Measurements from ENCODE around the gene TMEM125.

TMEM125 gene

DNA sequence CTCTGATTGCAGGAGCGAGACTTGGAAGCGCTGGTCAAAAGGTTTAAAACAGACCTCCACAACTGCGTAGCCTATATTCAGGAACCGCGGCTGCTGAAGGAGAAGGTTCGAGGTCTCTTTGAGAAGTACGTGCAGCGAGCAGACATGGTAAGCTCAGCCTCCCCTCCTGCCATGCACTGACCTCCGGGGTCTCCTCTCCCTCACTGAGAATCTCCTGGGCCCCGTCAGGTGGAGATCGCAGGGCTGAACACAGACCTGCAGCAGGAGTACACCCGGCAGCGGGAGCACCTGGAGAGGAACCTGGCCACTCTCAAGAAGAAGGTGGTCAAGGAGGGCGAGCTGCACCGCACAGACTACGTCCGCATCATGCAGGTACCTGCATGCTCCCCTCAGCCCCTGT is 35.5 kb upstream of the TMEM125 start:
- H3K27me3 ChIP-seq (ENCODE audit: control insufficient read depth in 1 of 2, insufficient read depth in 2 of 2, low read length in 2 of 2): peaks cover 0 to 5% of the 10 kb centered on the region in 2 donors
- no peak overlapping the region for H3K9ac ChIP-seq (ENCODE audit: low read length in 2 of 2)
- H3K4me1 ChIP-seq (ENCODE audit: control insufficient read depth, insufficient read depth, low read length): peaks cover 5% of the 10 kb centered on the region
- H3K27ac ChIP-seq (ENCODE audit: low read length): no peak overlapping the region
- no peaks in the 10 kb centered on the region for H3K36me3 ChIP-seq (ENCODE audit: control insufficient read depth in 2 of 2, insufficient read depth in 2 of 2, low read length in 2 of 2)
- no peak overlapping the region for H3K4me3 ChIP-seq (ENCODE audit: low read length in 2 of 2)
- no peaks in the 10 kb centered on the region for H3K9me3 ChIP-seq (ENCODE audit: control insufficient read depth in 2 of 2, low read length in 2 of 2)

DNA sequence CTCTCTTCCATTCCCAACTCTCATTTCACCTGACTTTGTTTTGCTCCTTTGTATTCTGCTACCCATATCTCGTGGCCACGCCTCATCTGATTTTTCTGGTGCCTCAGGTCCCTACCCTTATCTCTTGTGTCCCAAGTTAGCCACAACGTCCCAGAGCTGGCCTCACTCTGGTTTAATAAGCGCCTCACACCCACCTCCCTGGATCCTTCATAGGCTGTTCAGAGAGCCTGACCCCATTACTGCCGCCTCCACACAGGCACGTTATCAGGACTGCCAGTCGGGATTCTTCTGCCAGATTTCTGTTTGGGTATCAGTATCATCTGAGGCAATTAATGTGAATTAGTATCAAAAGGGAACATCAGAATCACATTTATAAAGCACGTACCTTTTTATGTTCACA is 34.7 kb upstream of the TMEM125 start:
- H3K36me3 ChIP-seq (ENCODE audit: control insufficient read depth in 2 of 2, insufficient read depth in 2 of 2, low read length in 2 of 2): no peaks in the 10 kb centered on the region
- H3K4me3 ChIP-seq (ENCODE audit: low read length in 2 of 2): no peak overlapping the region
- peaks cover 5% of the 10 kb centered on the region for H3K4me1 ChIP-seq (ENCODE audit: control insufficient read depth, insufficient read depth, low read length)
- H3K9ac ChIP-seq (ENCODE audit: low read length in 2 of 2): no peak overlapping the region
- peaks cover 0 to 5% of the 10 kb centered on the region in 2 donors for H3K27me3 ChIP-seq (ENCODE audit: control insufficient read depth in 1 of 2, insufficient read depth in 2 of 2, low read length in 2 of 2)
- no peaks in the 10 kb centered on the region for H3K9me3 ChIP-seq (ENCODE audit: control insufficient read depth in 2 of 2, low read length in 2 of 2)
- H3K27ac ChIP-seq (ENCODE audit: low read length): no peak overlapping the region

DNA sequence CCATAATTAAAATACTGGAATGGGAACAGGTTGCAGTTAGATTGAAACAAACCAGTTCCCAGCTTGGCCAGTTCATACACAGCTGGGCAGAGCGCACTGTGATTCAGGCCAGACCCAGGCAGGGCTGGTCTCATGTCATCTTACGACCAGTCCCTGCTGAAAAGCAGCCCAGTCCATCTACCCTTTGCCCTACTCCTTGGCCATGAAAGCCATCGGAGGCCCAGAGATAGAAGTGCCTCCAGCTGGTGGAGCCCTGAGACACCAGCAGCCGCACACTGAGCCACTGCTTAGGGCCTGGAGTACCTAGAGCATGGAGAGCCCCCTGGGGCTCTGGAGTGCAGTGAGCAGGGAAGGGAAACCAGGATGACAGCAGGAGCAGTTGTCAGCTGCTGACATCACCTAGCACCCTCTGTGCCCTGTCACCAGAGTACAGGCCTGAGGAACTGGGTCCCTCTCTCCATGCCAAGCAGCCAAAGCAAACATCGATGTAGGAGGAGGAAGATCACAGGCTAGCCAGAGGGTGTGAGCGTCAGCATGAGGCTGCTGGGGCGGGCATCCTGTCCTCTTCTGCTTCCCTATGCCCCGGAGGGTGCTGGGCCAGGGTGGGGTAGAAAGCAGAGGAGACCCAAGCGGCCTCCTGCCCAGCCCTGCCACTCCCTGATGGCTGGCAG is 34.2 kb upstream of the TMEM125 start:
- no peaks in the 10 kb centered on the region for H3K36me3 ChIP-seq (ENCODE audit: control insufficient read depth in 2 of 2, insufficient read depth in 2 of 2, low read length in 2 of 2)
- no peaks in the 10 kb centered on the region for H3K9me3 ChIP-seq (ENCODE audit: control insufficient read depth in 2 of 2, low read length in 2 of 2)
- H3K4me1 ChIP-seq (ENCODE audit: control insufficient read depth, insufficient read depth, low read length): peaks cover under 1% of the 10 kb centered on the region
- no peak overlapping the region for H3K27ac ChIP-seq (ENCODE audit: low read length)
- peaks cover 0 to 5% of the 10 kb centered on the region in 2 donors for H3K27me3 ChIP-seq (ENCODE audit: control insufficient read depth in 1 of 2, insufficient read depth in 2 of 2, low read length in 2 of 2)
- no peak overlapping the region for H3K4me3 ChIP-seq (ENCODE audit: low read length in 2 of 2)
- H3K9ac ChIP-seq (ENCODE audit: low read length in 2 of 2): no peak overlapping the region

GRCh38 chr1:43237121-43237520 is 32.7 kb upstream of the TMEM125 start:
- Histone ChIP-seq H3K36me3 (ENCODE audit: control insufficient read depth in 2 of 2, insufficient read depth in 2 of 2, low read length in 2 of 2) (no peaks in the 10 kb centered on the region), H3K9ac (ENCODE audit: low read length in 2 of 2) (no peak overlapping the region), H3K9me3 (ENCODE audit: control insufficient read depth in 2 of 2, low read length in 2 of 2) (no peaks in the 10 kb centered on the region), H3K4me1 (ENCODE audit: control insufficient read depth, insufficient read depth, low read length) (no peaks in the 10 kb centered on the region), H3K27me3 (ENCODE audit: control insufficient read depth in 1 of 2, insufficient read depth in 2 of 2, low read length in 2 of 2) (peaks cover 0 to 5% of the 10 kb centered on the region in 2 donors), H3K27ac (ENCODE audit: low read length) (no peak overlapping the region), H3K4me3 (ENCODE audit: low read length in 2 of 2) (no peak overlapping the region)

DNA sequence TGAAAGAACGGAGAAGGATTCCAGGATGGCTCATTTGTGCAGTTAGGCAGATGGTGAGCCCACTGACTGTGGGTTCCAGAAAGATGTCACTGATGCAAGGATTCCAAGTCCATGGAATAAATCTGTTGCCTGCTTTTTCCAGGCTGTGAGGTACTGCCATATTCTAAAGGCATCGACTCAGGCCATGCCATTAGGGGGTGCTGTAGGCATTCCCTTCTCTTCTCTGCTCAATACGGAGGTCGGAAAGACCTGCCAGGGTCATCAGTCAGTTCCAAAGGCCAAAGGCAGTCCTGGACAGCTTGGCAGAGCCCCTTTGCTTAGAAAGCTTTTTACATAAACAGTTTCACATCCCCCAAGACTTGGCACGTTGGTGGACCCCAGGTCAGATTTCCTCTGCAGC is 31.7 kb upstream of the TMEM125 start:
- Histone ChIP-seq H3K4me3 (ENCODE audit: low read length in 2 of 2) (no peak overlapping the region), H3K4me1 (ENCODE audit: control insufficient read depth, insufficient read depth, low read length) (no peaks in the 10 kb centered on the region), H3K36me3 (ENCODE audit: control insufficient read depth in 2 of 2, insufficient read depth in 2 of 2, low read length in 2 of 2) (no peaks in the 10 kb centered on the region), H3K9ac (ENCODE audit: low read length in 2 of 2) (no peak overlapping the region), H3K9me3 (ENCODE audit: control insufficient read depth in 2 of 2, low read length in 2 of 2) (no peaks in the 10 kb centered on the region), H3K27me3 (ENCODE audit: control insufficient read depth in 1 of 2, insufficient read depth in 2 of 2, low read length in 2 of 2) (peaks cover 0 to 5% of the 10 kb centered on the region in 2 donors), H3K27ac (ENCODE audit: low read length) (no peak overlapping the region)

- H3K9me3 ChIP-seq (ENCODE audit: control insufficient read depth in 2 of 2, low read length in 2 of 2): no peaks in the 10 kb centered on the region
- H3K4me3 ChIP-seq (ENCODE audit: low read length in 2 of 2): no peak overlapping the region
- peaks cover 0 to 5% of the 10 kb centered on the region in 2 donors for H3K27me3 ChIP-seq (ENCODE audit: control insufficient read depth in 1 of 2, insufficient read depth in 2 of 2, low read length in 2 of 2)
- no peaks in the 10 kb centered on the region for H3K36me3 ChIP-seq (ENCODE audit: control insufficient read depth in 2 of 2, insufficient read depth in 2 of 2, low read length in 2 of 2)
- no peak overlapping the region for H3K9ac ChIP-seq (ENCODE audit: low read length in 2 of 2)
- H3K4me1 ChIP-seq (ENCODE audit: control insufficient read depth, insufficient read depth, low read length): no peaks in the 10 kb centered on the region
- no peak overlapping the region for H3K27ac ChIP-seq (ENCODE audit: low read length)
Measured at GRCh38 chr1:43238991-43239469, 30.8 kb upstream of the TMEM125 start.

DNA sequence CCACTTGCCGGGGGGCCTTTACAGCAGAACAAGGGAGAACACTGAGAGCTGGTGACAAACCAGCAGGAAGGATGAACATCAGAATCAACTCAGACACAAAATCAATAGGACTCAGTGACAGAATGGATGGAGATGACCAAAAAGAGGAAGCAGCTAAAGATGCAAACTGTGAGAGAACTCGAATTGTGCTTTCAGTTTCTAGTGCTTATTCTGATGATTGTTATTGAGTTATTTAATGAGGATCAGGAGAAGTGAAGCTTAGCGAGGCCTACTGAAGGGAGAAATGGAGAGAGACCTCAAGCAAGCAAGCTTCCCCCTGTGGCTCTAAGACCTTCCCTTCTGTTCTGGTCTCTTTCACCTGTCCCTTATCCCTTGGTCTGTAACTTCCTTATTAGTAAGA is 30.3 kb upstream of the TMEM125 start:
- no peak overlapping the region for H3K4me3 ChIP-seq (ENCODE audit: low read length in 2 of 2)
- no peak overlapping the region for H3K9ac ChIP-seq (ENCODE audit: low read length in 2 of 2)
- no peaks in the 10 kb centered on the region for H3K4me1 ChIP-seq (ENCODE audit: control insufficient read depth, insufficient read depth, low read length)
- no peaks in the 10 kb centered on the region for H3K9me3 ChIP-seq (ENCODE audit: control insufficient read depth in 2 of 2, low read length in 2 of 2)
- H3K36me3 ChIP-seq (ENCODE audit: control insufficient read depth in 2 of 2, insufficient read depth in 2 of 2, low read length in 2 of 2): no peaks in the 10 kb centered on the region
- no peak overlapping the region for H3K27ac ChIP-seq (ENCODE audit: low read length)
- H3K27me3 ChIP-seq (ENCODE audit: control insufficient read depth in 1 of 2, insufficient read depth in 2 of 2, low read length in 2 of 2): peaks cover 0 to 3% of the 10 kb centered on the region in 2 donors

DNA sequence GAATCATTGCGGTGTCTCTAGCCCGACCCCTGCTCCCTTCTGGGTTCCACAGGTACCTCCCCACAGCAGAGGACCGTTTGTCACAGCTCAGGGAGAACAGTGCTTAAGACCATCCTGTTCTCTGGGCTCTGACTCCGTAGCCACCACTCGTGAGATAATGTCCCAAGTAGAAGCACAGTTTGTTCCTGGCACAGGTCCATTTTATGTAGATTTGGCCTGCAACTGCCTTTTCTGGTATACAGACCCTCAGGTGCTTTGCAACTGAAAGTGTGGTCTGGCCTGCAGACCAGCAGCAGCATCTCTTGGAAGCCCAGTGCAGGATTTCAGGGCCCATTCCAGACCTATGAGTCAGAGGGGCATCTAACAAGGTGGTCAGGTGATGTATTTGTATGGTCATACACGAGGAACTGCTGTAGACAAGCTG is 28.4 kb upstream of the TMEM125 start:
- Histone ChIP-seq H3K27me3 (ENCODE audit: control insufficient read depth in 1 of 2, insufficient read depth in 2 of 2, low read length in 2 of 2) (no peaks in the 10 kb centered on the region), H3K9me3 (ENCODE audit: control insufficient read depth in 2 of 2, low read length in 2 of 2) (no peaks in the 10 kb centered on the region), H3K4me1 (ENCODE audit: control insufficient read depth, insufficient read depth, low read length) (no peaks in the 10 kb centered on the region), H3K36me3 (ENCODE audit: control insufficient read depth in 2 of 2, insufficient read depth in 2 of 2, low read length in 2 of 2) (no peaks in the 10 kb centered on the region), H3K9ac (ENCODE audit: low read length in 2 of 2) (no peak overlapping the region), H3K27ac (ENCODE audit: low read length) (no peak overlapping the region), H3K4me3 (ENCODE audit: low read length in 2 of 2) (no peak overlapping the region)

DNA sequence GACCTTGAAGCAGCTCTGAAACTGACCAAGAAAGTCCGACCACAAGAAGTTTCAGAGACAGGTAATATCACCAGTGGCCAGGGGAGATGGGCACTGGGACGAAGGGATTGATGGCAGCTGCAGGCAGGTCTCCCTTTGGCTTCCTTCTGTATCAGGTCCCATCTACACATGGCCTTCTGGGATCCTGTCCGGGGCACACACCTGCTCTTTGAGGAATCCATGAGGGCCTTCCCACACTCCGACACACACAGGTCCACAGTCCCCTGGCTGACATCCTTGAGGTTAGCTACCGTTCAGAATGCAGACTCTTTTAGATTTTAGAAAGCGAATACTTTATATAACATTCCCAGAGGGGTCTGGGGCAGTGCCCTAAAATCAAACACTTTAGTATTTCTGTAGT is 26.5 kb upstream of the TMEM125 start:
- Histone ChIP-seq H3K36me3 (ENCODE audit: control insufficient read depth in 2 of 2, insufficient read depth in 2 of 2, low read length in 2 of 2) (no peaks in the 10 kb centered on the region), H3K9me3 (ENCODE audit: control insufficient read depth in 2 of 2, low read length in 2 of 2) (no peaks in the 10 kb centered on the region), H3K4me1 (ENCODE audit: control insufficient read depth, insufficient read depth, low read length) (no peaks in the 10 kb centered on the region), H3K9ac (ENCODE audit: low read length in 2 of 2) (no peak overlapping the region), H3K27ac (ENCODE audit: low read length) (no peak overlapping the region), H3K27me3 (ENCODE audit: control insufficient read depth in 1 of 2, insufficient read depth in 2 of 2, low read length in 2 of 2) (no peaks in the 10 kb centered on the region), H3K4me3 (ENCODE audit: low read length in 2 of 2) (no peak overlapping the region)

GRCh38 chr1:43246466-43247213 is 23.1 kb upstream of the TMEM125 start:
- Histone ChIP-seq H3K4me1 (ENCODE audit: control insufficient read depth, insufficient read depth, low read length) (no peaks in the 10 kb centered on the region), H3K36me3 (ENCODE audit: control insufficient read depth in 2 of 2, insufficient read depth in 2 of 2, low read length in 2 of 2) (no peaks in the 10 kb centered on the region), H3K27ac (ENCODE audit: low read length) (no peak overlapping the region), H3K9me3 (ENCODE audit: control insufficient read depth in 2 of 2, low read length in 2 of 2) (no peaks in the 10 kb centered on the region), H3K27me3 (ENCODE audit: control insufficient read depth in 1 of 2, insufficient read depth in 2 of 2, low read length in 2 of 2) (no peaks in the 10 kb centered on the region), H3K9ac (ENCODE audit: low read length in 2 of 2) (no peak overlapping the region), H3K4me3 (ENCODE audit: low read length in 2 of 2) (no peak overlapping the region)
